ENCODE measurements around the gene NBL1. TPM values are rescaled to one million over a fixed set of nuclear protein-coding genes. Genes with fewer than 3 reads are reported as not detected.
"Not testable (repeated sequence)": the region's sequence is repeated elsewhere in the genome, so short reads cannot be mapped to it uniquely, and the experiment has no call there.

NBL1 gene
- total RNA-seq, 2 experiments from 2014 or later: 25.0 to 31.3 TPM

- Mint-ChIP-seq H3K4me3 (no peak overlapping the region), H3K27ac (no peak overlapping the region), H3K36me3 (peaks cover 34% of the 10 kb centered on the region), H3K27me3 (no peaks in the 10 kb centered on the region), H3K4me1 (ENCODE audit: low read depth) (peaks cover 1% of the 10 kb centered on the region), H3K9me3 (no peaks in the 10 kb centered on the region)
- ChIA-PET CTCF (interaction anchor here (0.9 kb wide), 1 partner anchor 36 kb away, joined by 3 read pairs; no protein-coding TSS in a partner anchor), POLR2A (no interaction called here)
- DNase-seq: no peak
- intact Hi-C loops (cut with micrococcal nuclease): no loop called here
Measured at GRCh38 chr1:19625291-19625937, 18.7 kb upstream of the NBL1 start.

GRCh38 chr1:19628879-19629278 lies 15.2 kb upstream of the NBL1 start:
- POLR2A ChIA-PET: no interaction called here
- Mint-ChIP-seq H3K27me3 (no peaks in the 10 kb centered on the region), H3K4me3 (no peak overlapping the region), H3K9me3 (no peaks in the 10 kb centered on the region), H3K4me1 (ENCODE audit: low read depth) (no peaks in the 10 kb centered on the region), H3K36me3 (peaks cover 29% of the 10 kb centered on the region), H3K27ac (no peak overlapping the region)
- CTCF ChIA-PET: no interaction called here
- DNase-seq: no peak
- intact Hi-C loops (cut with micrococcal nuclease): no loop called here

- intact Hi-C loops (cut with micrococcal nuclease): no loop called here
- POLR2A ChIA-PET: no interaction called here
Measured at GRCh38 chr1:19629357-19629756, 14.8 kb upstream of the NBL1 start.

GRCh38 chr1:19630192-19630591 lies 13.9 kb upstream of the NBL1 start:
- H3K27me3 Mint-ChIP-seq; H3K4me1 Mint-ChIP-seq (ENCODE audit: low read depth); intact Hi-C loops (cut with micrococcal nuclease); DNase-seq; H3K27ac Mint-ChIP-seq; H3K9me3 Mint-ChIP-seq; H3K4me3 Mint-ChIP-seq: not testable (repeated sequence)
- ChIA-PET CTCF (interaction anchor here (1.3 to 1.9 kb wide), 3 partner anchors 14 to 47 kb away, joined by 4 to 5 read pairs (median 5); no protein-coding TSS in a partner anchor), POLR2A (interaction anchor here (1.2 kb wide), 1 partner anchor 32 kb away, joined by 3 read pairs; no protein-coding TSS in a partner anchor)
- peaks cover 24% of the 10 kb centered on the region for H3K36me3 Mint-ChIP-seq

More at GRCh38 chr1:19629357-19629756, 14.8 kb upstream of the NBL1 start:
- Mint-ChIP-seq H3K27me3 (no peaks in the 10 kb centered on the region), H3K4me1 (ENCODE audit: low read depth) (no peaks in the 10 kb centered on the region), H3K27ac (no peak overlapping the region), H3K9me3 (no peaks in the 10 kb centered on the region), H3K36me3 (peaks cover 29% of the 10 kb centered on the region), H3K4me3 (no peak overlapping the region)
- CTCF ChIA-PET: no interaction called here
- DNase-seq: no peak

DNA sequence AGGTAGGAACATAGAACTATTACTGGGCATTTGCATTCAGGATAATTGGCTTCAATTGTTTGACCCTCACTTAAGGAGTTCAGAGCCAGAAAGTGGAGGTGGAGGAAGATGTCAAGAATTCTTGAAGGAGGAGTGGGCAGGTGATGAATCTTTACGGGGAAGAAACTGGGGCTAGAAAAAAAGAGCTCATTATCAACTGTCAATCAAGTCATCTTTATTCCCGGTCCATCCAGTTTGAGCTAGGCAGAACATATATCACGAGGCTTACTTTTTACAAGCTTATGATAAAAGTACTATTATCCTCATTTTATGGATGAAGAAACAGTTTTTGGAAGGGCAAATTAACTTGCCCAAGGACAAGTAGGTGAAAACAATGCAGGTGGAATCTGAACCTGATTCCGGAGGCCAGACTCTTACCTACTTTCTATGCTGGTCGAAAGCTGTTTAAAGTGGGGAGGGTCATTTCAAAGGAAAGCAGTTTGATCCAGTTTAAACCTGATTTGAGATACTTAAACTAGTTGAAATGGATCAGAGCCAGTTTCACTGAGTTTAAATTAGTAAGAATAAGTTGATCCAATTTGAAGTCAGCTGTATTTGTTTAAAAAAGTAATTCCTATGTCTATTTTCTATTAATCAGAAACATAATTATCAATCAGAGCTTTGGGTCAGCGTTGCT lies 13.3 kb upstream of the NBL1 start:
- Mint-ChIP-seq H3K36me3 (peaks cover 23% of the 10 kb centered on the region), H3K27ac (no peak overlapping the region), H3K4me1 (ENCODE audit: low read depth) (no peaks in the 10 kb centered on the region), H3K4me3 (no peak overlapping the region), H3K27me3 (no peaks in the 10 kb centered on the region), H3K9me3 (no peaks in the 10 kb centered on the region)
- POLR2A ChIA-PET: interaction anchor here (1.2 kb wide), 1 partner anchor 33 kb away, joined by 3 read pairs; no protein-coding TSS in a partner anchor
- CTCF ChIA-PET: interaction anchor here (1.1 to 1.9 kb wide), 5 partner anchors 14 to 48 kb away, joined by 4 to 5 read pairs (median 5); no protein-coding TSS in a partner anchor
- no peak for DNase-seq
- intact Hi-C loops (cut with micrococcal nuclease): no loop called here

DNA sequence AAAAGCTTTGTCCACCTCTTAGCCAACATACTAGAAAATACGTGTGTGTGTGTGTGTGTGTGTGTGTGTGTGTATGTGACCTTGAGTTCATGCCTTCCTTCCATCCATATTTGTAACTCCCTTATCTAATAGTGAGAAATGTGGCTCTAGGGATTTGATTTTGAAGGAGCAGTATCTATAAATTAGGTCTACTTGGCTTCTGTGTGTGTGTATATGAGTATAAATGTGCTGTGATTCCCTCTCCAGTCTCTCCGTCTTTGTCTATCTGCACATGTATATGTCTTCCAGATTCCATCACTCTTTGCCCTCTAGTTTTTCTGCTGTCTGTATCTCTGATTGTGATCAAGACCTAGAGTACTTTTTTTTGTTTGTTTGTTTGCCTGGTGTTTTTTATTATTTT lies 11.9 kb upstream of the NBL1 start:
- H3K36me3 Mint-ChIP-seq: peaks cover 9% of the 10 kb centered on the region
- H3K4me3 Mint-ChIP-seq: no peak overlapping the region
- no peak overlapping the region for H3K27ac Mint-ChIP-seq
- H3K4me1 Mint-ChIP-seq (ENCODE audit: low read depth): no peaks in the 10 kb centered on the region
- ChIA-PET POLR2A (no interaction called here), CTCF (interaction anchor here (1.0 to 1.9 kb wide), 2 partner anchors 11 to 49 kb away, joined by 3 to 5 read pairs; partner anchors contain the start of gene NBL1)
- no peaks in the 10 kb centered on the region for H3K9me3 Mint-ChIP-seq
- H3K27me3 Mint-ChIP-seq: no peaks in the 10 kb centered on the region
- no peak for DNase-seq
- intact Hi-C loops (cut with micrococcal nuclease): no loop called here

DNA sequence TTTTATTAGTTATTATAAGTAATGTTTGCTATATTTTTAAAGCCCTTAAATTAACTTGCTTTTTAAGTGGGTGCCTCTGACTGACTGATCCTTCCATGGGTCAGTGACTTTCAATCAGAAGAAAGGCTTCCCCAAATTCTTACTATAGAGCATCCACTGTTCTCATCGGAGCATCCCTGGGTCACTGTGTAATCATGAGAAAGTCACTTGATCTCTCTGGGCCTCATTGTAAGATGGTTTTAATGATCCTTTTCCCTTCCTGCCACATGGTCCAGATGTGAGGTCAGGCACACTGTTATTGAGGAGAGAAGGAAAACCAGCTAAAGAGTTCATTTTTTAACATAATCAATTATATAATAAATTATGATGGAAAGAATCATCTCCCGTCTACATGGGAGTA lies 11.0 kb upstream of the NBL1 start:
- no peak overlapping the region for H3K27ac Mint-ChIP-seq

GRCh38 chr1:19635064-19635463 lies 9.0 kb upstream of the NBL1 start:
- H3K27me3 Mint-ChIP-seq; POLR2A ChIA-PET; H3K4me3 Mint-ChIP-seq; H3K4me1 Mint-ChIP-seq (ENCODE audit: low read depth); DNase-seq; H3K27ac Mint-ChIP-seq; H3K9me3 Mint-ChIP-seq; H3K36me3 Mint-ChIP-seq; intact Hi-C loops (cut with micrococcal nuclease): not testable (repeated sequence)
- CTCF ChIA-PET: interaction anchor here (0.7 kb wide), 1 partner anchor 394 kb away, joined by 3 read pairs; no protein-coding TSS in a partner anchor

More for the DNA sequence above, 11.0 kb upstream of the NBL1 start:
- H3K36me3 Mint-ChIP-seq: peaks cover 2% of the 10 kb centered on the region
- ChIA-PET POLR2A (no interaction called here), CTCF (no interaction called here)
- H3K9me3 Mint-ChIP-seq: no peaks in the 10 kb centered on the region
- no peaks in the 10 kb centered on the region for H3K4me1 Mint-ChIP-seq (ENCODE audit: low read depth)
- no peaks in the 10 kb centered on the region for H3K27me3 Mint-ChIP-seq
- DNase-seq: no peak
- H3K4me3 Mint-ChIP-seq: no peak overlapping the region
- intact Hi-C loops (cut with micrococcal nuclease): no loop called here

- Mint-ChIP-seq H3K27me3 (no peaks in the 10 kb centered on the region), H3K36me3 (no peaks in the 10 kb centered on the region), H3K4me1 (ENCODE audit: low read depth) (no peaks in the 10 kb centered on the region), H3K9me3 (no peaks in the 10 kb centered on the region), H3K4me3 (no peak overlapping the region), H3K27ac (no peak overlapping the region)
- no peak for DNase-seq
- ChIA-PET POLR2A (no interaction called here), CTCF (interaction anchor here (0.7 kb wide), 1 partner anchor 394 kb away, joined by 3 read pairs; no protein-coding TSS in a partner anchor)
- intact Hi-C loops (cut with micrococcal nuclease): no loop called here
Measured at GRCh38 chr1:19635646-19636045, 8.5 kb upstream of the NBL1 start.

DNA sequence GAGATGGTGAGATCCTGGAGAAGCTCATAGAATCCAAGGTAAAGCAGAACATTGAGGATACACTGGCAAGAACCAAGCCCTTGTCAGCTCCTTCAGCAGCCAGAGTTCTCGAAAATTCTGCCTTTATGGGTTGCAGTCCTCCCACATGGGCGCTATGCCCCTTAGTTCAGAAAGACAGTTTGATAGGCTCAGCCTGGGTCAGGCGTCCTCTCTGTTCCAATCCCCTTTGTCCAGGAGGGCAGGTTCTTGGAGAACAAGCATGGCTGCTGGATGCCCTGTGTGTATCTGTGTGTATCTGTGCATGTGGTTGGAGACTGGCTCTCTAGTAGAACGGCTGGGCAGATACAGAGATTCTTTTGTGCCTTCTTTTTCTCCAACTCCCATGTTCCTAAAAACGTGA lies 8.0 kb upstream of the NBL1 start:
- no peak for DNase-seq
- ChIA-PET CTCF (no interaction called here), POLR2A (no interaction called here)
- Mint-ChIP-seq H3K36me3 (no peaks in the 10 kb centered on the region), H3K9me3 (no peaks in the 10 kb centered on the region), H3K4me1 (ENCODE audit: low read depth) (no peaks in the 10 kb centered on the region), H3K27me3 (no peaks in the 10 kb centered on the region), H3K4me3 (no peak overlapping the region), H3K27ac (no peak overlapping the region)
- intact Hi-C loops (cut with micrococcal nuclease): no loop called here

DNA sequence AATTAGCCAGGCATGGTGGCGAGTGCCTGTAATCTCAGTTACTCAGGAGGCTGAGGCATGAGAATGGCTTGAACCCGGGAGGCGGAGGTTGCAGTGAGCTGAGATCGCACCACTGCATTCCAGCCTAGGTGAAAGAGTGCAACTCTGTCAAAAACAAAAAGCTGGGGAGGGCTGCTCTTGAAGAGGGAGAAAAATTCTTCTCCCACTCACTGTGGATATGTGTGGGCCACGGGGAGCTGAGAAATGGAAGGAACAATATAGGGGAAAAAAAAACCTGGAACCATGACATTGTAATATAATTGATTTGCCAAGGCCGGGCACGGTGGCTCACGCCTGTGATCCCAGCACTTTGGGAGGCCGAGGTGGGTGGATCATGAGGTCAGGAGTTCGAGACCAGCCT lies 7.4 kb upstream of the NBL1 start:
- H3K27me3 Mint-ChIP-seq; CTCF ChIA-PET; POLR2A ChIA-PET; H3K27ac Mint-ChIP-seq; H3K4me3 Mint-ChIP-seq; H3K36me3 Mint-ChIP-seq; intact Hi-C loops (cut with micrococcal nuclease); H3K4me1 Mint-ChIP-seq (ENCODE audit: low read depth); H3K9me3 Mint-ChIP-seq; DNase-seq: not testable (repeated sequence)

DNA sequence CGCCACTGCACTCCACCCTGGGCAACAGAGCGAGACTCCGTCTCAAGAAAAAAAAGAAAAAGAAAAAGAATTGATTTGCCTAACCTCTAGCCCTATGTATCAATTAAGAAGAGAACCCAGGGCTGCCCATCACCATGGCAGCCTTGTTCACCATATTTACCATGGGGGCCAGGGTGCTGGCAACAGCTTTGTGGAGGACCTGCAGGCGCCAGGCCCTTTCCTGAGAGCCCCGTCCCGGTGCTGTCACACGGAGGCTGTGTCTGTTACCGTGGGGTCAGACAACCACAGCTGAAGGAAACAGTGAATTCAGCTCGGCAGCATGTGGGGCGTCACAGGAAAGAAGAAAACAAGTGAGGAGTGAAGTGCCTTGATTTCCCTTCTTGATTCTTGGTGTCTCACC lies 6.5 kb upstream of the NBL1 start:
- H3K4me3 Mint-ChIP-seq: no peak overlapping the region
- no peaks in the 10 kb centered on the region for H3K4me1 Mint-ChIP-seq (ENCODE audit: low read depth)
- H3K27me3 Mint-ChIP-seq: peaks cover 4% of the 10 kb centered on the region
- ChIA-PET POLR2A (no interaction called here), CTCF (interaction anchor here (1.0 kb wide), 1 partner anchor 56 kb away, joined by 3 read pairs; no protein-coding TSS in a partner anchor)
- no peak for DNase-seq
- intact Hi-C loops (cut with micrococcal nuclease): no loop called here
- H3K36me3 Mint-ChIP-seq: no peaks in the 10 kb centered on the region
- no peaks in the 10 kb centered on the region for H3K9me3 Mint-ChIP-seq
- no peak overlapping the region for H3K27ac Mint-ChIP-seq
